ENCODE measurements around the gene NRL. TPM values are rescaled to one million over a fixed set of nuclear protein-coding genes. Genes with fewer than 3 reads are reported as not detected.

NRL gene
- polyA plus RNA-seq, 1 donor (not counting 4 experiments of a cell fraction or from before 2014, with no cell fraction given): 0.29 TPM

GRCh38 chr14:24141097-24141880 is 26.5 kb upstream of the NRL start, which contains the start of gene EMC9:
TSS of gene EMC9 (minus strand) at chr14:24141591. CDS start at chr14:24141304, 287 bp downstream.
- peaks cover 53% of the 10 kb centered on the region for H3K79me2 ChIP-seq (ENCODE audit: control insufficient read depth, insufficient read depth, low read length)

GRCh38 chr14:24139272-24139934 is 24.7 kb upstream of the NRL start:
- H3K27ac ChIP-seq (ENCODE audit: control insufficient read depth, insufficient read depth, low read length): no peak overlapping the region
- H3K9me1 ChIP-seq (ENCODE audit: control insufficient read depth, extremely low read depth, insufficient read depth, low read length): peaks cover 4% of the 10 kb centered on the region
- H3K4me1 ChIP-seq (ENCODE audit: control insufficient read depth, extremely low read depth, insufficient read depth, low read length): peaks cover 28% of the 10 kb centered on the region
- H3K36me3 ChIP-seq (ENCODE audit: control insufficient read depth in 2 of 2, extremely low read depth in 1 of 2, insufficient read depth in 2 of 2, low read length in 2 of 2): peaks cover 17 to 28% of the 10 kb centered on the region in 2 experiments
- H3K4me3 ChIP-seq (ENCODE audit: control insufficient read depth in 2 of 3, extremely low read depth in 1 of 3, insufficient read depth in 2 of 3, low read depth in 1 of 3, low read length in 3 of 3): peak overlapping the region in 1 of 3 experiments; percentile 5
- H4K20me1 ChIP-seq (ENCODE audit: control insufficient read depth, extremely low read depth, insufficient read depth, low read length): no peaks in the 10 kb centered on the region
- no peak overlapping the region for H3K9ac ChIP-seq (ENCODE audit: control insufficient read depth, extremely low read depth, insufficient read depth, low read length)
- H3K4me2 ChIP-seq (ENCODE audit: control insufficient read depth, extremely low read depth, insufficient read depth, low read depth, low read length): peak overlapping the region; percentile 25
- H3K9me3 ChIP-seq (ENCODE audit: control insufficient read depth, low read depth, low read length): no peaks in the 10 kb centered on the region
- peaks cover 39% of the 10 kb centered on the region for H3K79me2 ChIP-seq (ENCODE audit: control insufficient read depth, insufficient read depth, low read length)
- FAIRE-seq (no peak), DNase-seq (ENCODE audit: low read depth, low spot score) (no peak)
- dilution Hi-C loops (cut with MboI; ENCODE audit: extremely low pct_ligation_motif_present, low sequenced_read_pairs): no loop called here
- H2AFZ ChIP-seq (ENCODE audit: control insufficient read depth, low read length): no peak overlapping the region
- H3K27me3 ChIP-seq (ENCODE audit: control insufficient read depth, extremely low read depth, insufficient read depth, low read length): no peaks in the 10 kb centered on the region
- TF ChIP-seq CTCF (optimal IDR thresholded peaks at IDR 0.05 in 1 of 3, IDR thresholded peaks at IDR 0.05 in 1 of 3, conservative IDR thresholded peaks at IDR 0.05 in 1 of 3; ENCODE audit: extremely low read depth in 1 of 3, insufficient read depth in 2 of 3, low read length in 3 of 3) (peak in 1 of 3 experiments; percentile 5), EZH2 (IDR thresholded peaks at IDR 0.05; ENCODE audit: low read length) (no peak)

More at GRCh38 chr14:24141097-24141880, 26.5 kb upstream of the NRL start, which contains the start of gene EMC9:
- peak within 1 kb of the TSS; percentile 93 for H3K4me2 ChIP-seq (ENCODE audit: control insufficient read depth, extremely low read depth, insufficient read depth, low read depth, low read length)
- H3K27me3 ChIP-seq (ENCODE audit: control insufficient read depth, extremely low read depth, insufficient read depth, low read length): no peaks in the 10 kb centered on the region
- DNase-seq (ENCODE audit: low read depth, low spot score) (peak; percentile 97), FAIRE-seq (no peak)
- H3K9ac ChIP-seq (ENCODE audit: control insufficient read depth, extremely low read depth, insufficient read depth, low read length): peak within 1 kb of the TSS; percentile 83
- TF ChIP-seq CTCF (optimal IDR thresholded peaks at IDR 0.05 in 1 of 3, IDR thresholded peaks at IDR 0.05 in 1 of 3, conservative IDR thresholded peaks at IDR 0.05 in 1 of 3; ENCODE audit: extremely low read depth in 1 of 3, insufficient read depth in 2 of 3, low read length in 3 of 3) (peak; percentile 4 to 62 (median 25)), EZH2 (IDR thresholded peaks at IDR 0.05; ENCODE audit: low read length) (no peak)
- H4K20me1 ChIP-seq (ENCODE audit: control insufficient read depth, extremely low read depth, insufficient read depth, low read length): no peaks in the 10 kb centered on the region
- peaks cover 29% of the 10 kb centered on the region for H3K4me1 ChIP-seq (ENCODE audit: control insufficient read depth, extremely low read depth, insufficient read depth, low read length)
- peaks cover 17 to 30% of the 10 kb centered on the region in 2 experiments for H3K36me3 ChIP-seq (ENCODE audit: control insufficient read depth in 2 of 2, extremely low read depth in 1 of 2, insufficient read depth in 2 of 2, low read length in 2 of 2)
- peaks cover 4% of the 10 kb centered on the region for H3K9me1 ChIP-seq (ENCODE audit: control insufficient read depth, extremely low read depth, insufficient read depth, low read length)
- H3K27ac ChIP-seq (ENCODE audit: control insufficient read depth, insufficient read depth, low read length): peak within 1 kb of the TSS; percentile 66
- H2AFZ ChIP-seq (ENCODE audit: control insufficient read depth, low read length): peak within 1 kb of the TSS; percentile 88
- dilution Hi-C loops (cut with MboI; ENCODE audit: extremely low pct_ligation_motif_present, low sequenced_read_pairs): no loop called here
- peak within 1 kb of the TSS; percentile 78 to 92 (median 83) for H3K4me3 ChIP-seq (ENCODE audit: control insufficient read depth in 2 of 3, extremely low read depth in 1 of 3, insufficient read depth in 2 of 3, low read depth in 1 of 3, low read length in 3 of 3)
- H3K9me3 ChIP-seq (ENCODE audit: control insufficient read depth, low read depth, low read length): no peaks in the 10 kb centered on the region

Data from keratinocyte (primary cell).